GM23338 (cell line): ENCODE measurements around the gene TERC. TPM values are rescaled to one million over a fixed set of nuclear protein-coding genes. Genes with fewer than 3 reads are reported as not detected.

ENCODE experiments used
- ATAC-seq: fragments of 200-7000 bp; cut with Tn5 transposase; 3 replicates; pipeline ENCODE4 v1.9.1; 2020
- DNase-seq: peaks from one replicate; pipeline ENCODE4 v3.0.0-alpha.2; 2015; ENCODE audit warnings: low spot score
- H2AFZ ChIP-seq: fragments of 200-600 bp; sonication (generic); 2 replicates; pipeline ENCODE4 v1.8.0; 2016; ENCODE audit warnings: antibody characterized with exemption, mild to moderate bottlenecking, moderate library complexity
- H3F3A ChIP-seq: fragments of 200-600 bp; sonication (generic); replicated peaks from 2 replicates; pipeline ENCODE4 v1.8.0; 2017; ENCODE audit warnings: antibody characterized with exemption, mixed run types, low read depth
- H3K27ac ChIP-seq: fragments of 200-600 bp; sonication (generic); 2 replicates; pipeline ENCODE4 v1.6.1; 2016; ENCODE audit warnings: low read depth
- H3K27me3 ChIP-seq: fragments of 200-600 bp; sonication (generic); 2 replicates; pipeline ENCODE4 v1.8.0; 2016; ENCODE audit warnings: mild to moderate bottlenecking, mixed run types, moderate library complexity; ENCODE audit not compliant: insufficient read depth
- H3K36me3 ChIP-seq: fragments of 200-600 bp; sonication (generic); 2 replicates; pipeline ENCODE4 v1.8.0; 2016; ENCODE audit warnings: mild to moderate bottlenecking; ENCODE audit not compliant: insufficient read depth
- H3K4me1 ChIP-seq: fragments of 200-600 bp; sonication (generic); 2 replicates; pipeline ENCODE4 v1.8.0; 2016; ENCODE audit warnings: mild to moderate bottlenecking, moderate library complexity; ENCODE audit not compliant: insufficient read depth
- H3K4me2 ChIP-seq: fragments of 200-600 bp; sonication (generic); 2 replicates; pipeline ENCODE4 v1.7.1; 2017; ENCODE audit warnings: mixed run types
- H3K4me3 ChIP-seq: fragments of 200-600 bp; sonication (generic); 2 replicates; pipeline ENCODE4 v1.6.1; 2016; ENCODE audit warnings: mixed run types
- H3K79me2 ChIP-seq: fragments of 200-600 bp; sonication (generic); replicated peaks from 2 replicates; pipeline ENCODE4 v1.8.0; 2017; ENCODE audit warnings: mild to moderate bottlenecking; ENCODE audit not compliant: insufficient read depth
- H3K9me2 ChIP-seq: fragments of 200-600 bp; sonication (generic); 2 replicates; pipeline ENCODE4 v1.8.0; 2017; ENCODE audit not compliant: insufficient read depth
- H4K20me1 ChIP-seq: fragments of 200-600 bp; sonication (generic); replicated peaks from 2 replicates; pipeline ENCODE4 v1.8.0; 2017; ENCODE audit warnings: mild to moderate bottlenecking; ENCODE audit not compliant: insufficient read depth
- H3K27ac Mint-ChIP-seq: 2 replicates; pipeline ENCODE4 v1.8.0; 2020; ENCODE audit warnings: inconsistent platforms, mild to moderate bottlenecking, moderate library complexity, mixed read lengths
- H3K27me3 Mint-ChIP-seq: 3 replicates; pipeline ENCODE4 v1.8.0; 2022; ENCODE audit warnings: low read depth, mild to moderate bottlenecking, moderate library complexity, mixed read lengths, inconsistent platforms; ENCODE audit not compliant: insufficient read depth, poor library complexity
- H3K36me3 Mint-ChIP-seq: 3 replicates; pipeline ENCODE4 v1.8.0; 2021; ENCODE audit warnings: low read depth, mild to moderate bottlenecking, inconsistent platforms, moderate library complexity, mixed read lengths
- H3K4me1 Mint-ChIP-seq: 3 replicates; pipeline ENCODE4 v1.8.0; 2020; ENCODE audit warnings: mild to moderate bottlenecking, inconsistent platforms, mixed read lengths
- H3K4me3 Mint-ChIP-seq: 3 replicates; pipeline ENCODE4 v1.8.0; 2021; ENCODE audit warnings: moderate library complexity, mild to moderate bottlenecking, inconsistent platforms, mixed read lengths
- H3K9me3 Mint-ChIP-seq: 3 replicates; pipeline ENCODE4 v1.8.0; 2020; ENCODE audit warnings: moderate library complexity, mild to moderate bottlenecking, inconsistent platforms, mixed read lengths
- CREB1 ChIP-seq: fragments of 250-450 bp; sonication (Bioruptor Pico); IDR thresholded peaks from 2 replicates; pipeline ENCODE4 v1.5.0; 2020; ENCODE audit warnings: low read depth, mild to moderate bottlenecking, moderate library complexity
- JUNB ChIP-seq: IDR thresholded peaks from one replicate; pipeline ENCODE4 v1.6.1; 2016; ENCODE audit warnings: antibody characterized with exemption; ENCODE audit not compliant: unreplicated experiment
- NANOG ChIP-seq: IDR thresholded peaks from 2 replicates; pipeline ENCODE4 v1.6.1; 2016; ENCODE audit warnings: antibody characterized with exemption, borderline replicate concordance
- POLR2AphosphoS5 ChIP-seq: IDR thresholded peaks from 2 replicates; pipeline ENCODE4 v1.6.1; 2016; ENCODE audit warnings: antibody characterized with exemption, low read depth
- STAT1 ChIP-seq: IDR thresholded peaks from one replicate; pipeline ENCODE4 v1.6.1; 2016; ENCODE audit warnings: antibody characterized with exemption; ENCODE audit not compliant: unreplicated experiment
- ZNF114 ChIP-seq: fragments of 250-450 bp; sonication (Bioruptor Pico); IDR thresholded peaks from 2 replicates; pipeline ENCODE4 v1.5.0; 2020; ENCODE audit warnings: mild to moderate bottlenecking, moderate library complexity
- ZNF331 ChIP-seq: fragments of 250-450 bp; sonication (Bioruptor Pico); IDR thresholded peaks from 2 replicates; pipeline ENCODE4 v1.5.0; 2020; ENCODE audit warnings: low read depth, mild to moderate bottlenecking, moderate library complexity
- long read RNA-seq: library from polyadenylated mRNA; unstranded; transcript quantifications from one replicate; pipeline ENCODE4 v2.0.0, GENCODE V29; 2020; ENCODE audit not compliant: unreplicated experiment
- polyA plus RNA-seq: library from polyadenylated mRNA; unstranded; fragments of >200 nt; fragmentation: Nextera tagmentation; extraction: Ambion mirVana; gene quantifications from 2 replicates; pipeline ENCODE4 v1.2.1, GENCODE V29; 2016
- total RNA-seq: library from RNA; depleted of rRNA; stranded (reverse); fragments of >200 nt; shearing (Covaris generic); gene quantifications from 2 replicates; pipeline ENCODE4 v1.2.3, GENCODE V29; 2014; rRNA removed
- TF ChIP-seq, protein P1 (sequence below): IDR thresholded peaks from one replicate; pipeline ENCODE4 v1.6.1; 2018; ENCODE audit warnings: antibody characterized with exemption; ENCODE audit not compliant: unreplicated experiment
- TF ChIP-seq, protein P2 (sequence below), 2 experiments: fragments of 200-600 bp in 1 of 2; sonication (generic) in 1 of 2; conservative IDR thresholded peaks; 2 replicates each; pipeline versions ENCODE4 v1.5.1 to v1.6.1; 2016 to 2017; ENCODE audit warnings: antibody characterized with exemption in 2 of 2, low read depth in 2 of 2, mild to moderate bottlenecking in 2 of 2, moderate library complexity in 1 of 2
- TF ChIP-seq, protein P3 (sequence below): IDR thresholded peaks from 2 replicates; pipeline ENCODE4 v1.6.1; 2016; ENCODE audit warnings: antibody characterized with exemption

The TERC gene
- 206 and 432 TPM in 2 replicates for total RNA-seq
- 1.7 and 2.4 TPM in 2 replicates for polyA plus RNA-seq
- long read RNA-seq = 0 reads

DNA sequence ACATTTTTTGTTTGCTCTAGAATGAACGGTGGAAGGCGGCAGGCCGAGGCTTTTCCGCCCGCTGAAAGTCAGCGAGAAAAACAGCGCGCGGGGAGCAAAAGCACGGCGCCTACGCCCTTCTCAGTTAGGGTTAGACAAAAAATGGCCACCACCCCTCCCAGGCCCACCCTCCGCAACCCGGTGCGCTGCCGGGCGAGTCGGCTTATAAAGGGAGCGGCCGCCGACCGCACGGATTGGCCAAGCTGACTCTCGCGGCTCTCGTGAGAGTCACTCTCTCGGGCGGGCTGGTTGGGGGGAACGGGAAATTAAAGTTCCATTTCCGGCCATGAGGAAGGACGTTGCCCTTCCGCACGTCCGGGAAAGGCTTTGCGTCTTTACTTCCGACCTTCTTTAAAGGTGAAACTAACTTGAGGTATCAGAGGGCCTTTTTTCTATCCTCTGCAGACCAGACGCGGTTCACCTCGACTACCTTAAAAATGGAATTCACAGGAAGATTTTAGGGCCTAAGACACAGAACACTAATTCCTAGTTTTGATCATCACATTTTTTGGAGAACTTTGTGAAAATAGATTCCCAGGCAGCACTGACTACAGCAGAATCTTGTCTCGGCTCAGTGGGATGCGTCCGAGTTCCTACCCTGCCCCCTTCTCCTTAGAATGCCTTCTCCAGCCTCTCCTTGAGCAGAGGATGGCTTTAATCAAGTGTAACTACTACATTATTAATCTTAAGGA, at the start of gene TERC:
TSS of gene TERC (minus strand) at position 179 of the 731 bp plus-strand sequence.
- peak within 1 kb of the TSS; percentile 90 for H3K4me3 Mint-ChIP-seq
- H3K9me3 Mint-ChIP-seq = peaks cover 19% of the 10 kb centered on the region; the same call in 2 of the 3 replicates
- H3K36me3 Mint-ChIP-seq = peaks cover 12% of the 10 kb centered on the region
- Histone ChIP-seq H3K27me3 (no peaks in the 10 kb centered on the region), H3F3A (peaks cover 5% of the 10 kb centered on the region; the same call in 1 of the 2 replicates), H3K9me2 (no peaks in the 10 kb centered on the region), H3K27ac (peak within 1 kb of the TSS; percentile 83), H3K4me3 (peak within 1 kb of the TSS; percentile 76), H3K36me3 (no peaks in the 10 kb centered on the region), H3K4me2 (peak within 1 kb of the TSS; percentile 82), H2AFZ (peak within 1 kb of the TSS; percentile 76; the same call in 1 of the 2 replicates), H4K20me1 (no peaks in the 10 kb centered on the region), H3K79me2 (no peaks in the 10 kb centered on the region), H3K4me1 (peaks cover 3% of the 10 kb centered on the region; the same call in 1 of the 2 replicates)
- H3K27me3 Mint-ChIP-seq = peaks cover 13% of the 10 kb centered on the region
- no peak for TF ChIP-seq ZNF331
- peak; percentile 94 for TF ChIP-seq POLR2AphosphoS5
- TF ChIP-seq CREB1 (CRISPR knock-in tag) = peak; percentile 45
- TF ChIP-seq, protein P1, sequence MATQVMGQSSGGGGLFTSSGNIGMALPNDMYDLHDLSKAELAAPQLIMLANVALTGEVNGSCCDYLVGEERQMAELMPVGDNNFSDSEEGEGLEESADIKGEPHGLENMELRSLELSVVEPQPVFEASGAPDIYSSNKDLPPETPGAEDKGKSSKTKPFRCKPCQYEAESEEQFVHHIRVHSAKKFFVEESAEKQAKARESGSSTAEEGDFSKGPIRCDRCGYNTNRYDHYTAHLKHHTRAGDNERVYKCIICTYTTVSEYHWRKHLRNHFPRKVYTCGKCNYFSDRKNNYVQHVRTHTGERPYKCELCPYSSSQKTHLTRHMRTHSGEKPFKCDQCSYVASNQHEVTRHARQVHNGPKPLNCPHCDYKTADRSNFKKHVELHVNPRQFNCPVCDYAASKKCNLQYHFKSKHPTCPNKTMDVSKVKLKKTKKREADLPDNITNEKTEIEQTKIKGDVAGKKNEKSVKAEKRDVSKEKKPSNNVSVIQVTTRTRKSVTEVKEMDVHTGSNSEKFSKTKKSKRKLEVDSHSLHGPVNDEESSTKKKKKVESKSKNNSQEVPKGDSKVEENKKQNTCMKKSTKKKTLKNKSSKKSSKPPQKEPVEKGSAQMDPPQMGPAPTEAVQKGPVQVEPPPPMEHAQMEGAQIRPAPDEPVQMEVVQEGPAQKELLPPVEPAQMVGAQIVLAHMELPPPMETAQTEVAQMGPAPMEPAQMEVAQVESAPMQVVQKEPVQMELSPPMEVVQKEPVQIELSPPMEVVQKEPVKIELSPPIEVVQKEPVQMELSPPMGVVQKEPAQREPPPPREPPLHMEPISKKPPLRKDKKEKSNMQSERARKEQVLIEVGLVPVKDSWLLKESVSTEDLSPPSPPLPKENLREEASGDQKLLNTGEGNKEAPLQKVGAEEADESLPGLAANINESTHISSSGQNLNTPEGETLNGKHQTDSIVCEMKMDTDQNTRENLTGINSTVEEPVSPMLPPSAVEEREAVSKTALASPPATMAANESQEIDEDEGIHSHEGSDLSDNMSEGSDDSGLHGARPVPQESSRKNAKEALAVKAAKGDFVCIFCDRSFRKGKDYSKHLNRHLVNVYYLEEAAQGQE = peak; percentile 0
- peak; percentile 96 for DNase-seq
- H3K4me1 Mint-ChIP-seq = peaks cover 9% of the 10 kb centered on the region
- H3K27ac Mint-ChIP-seq = peak within 1 kb of the TSS; percentile 92
- ATAC-seq = peak; percentile 87

- Mint-ChIP-seq H3K36me3 (no peaks in the 10 kb centered on the region), H3K27ac (no peak overlapping the region), H3K4me1 (peaks cover 25% of the 10 kb centered on the region), H3K9me3 (peaks cover 13% of the 10 kb centered on the region; the same call in 2 of the 3 replicates), H3K27me3 (peaks cover 18% of the 10 kb centered on the region), H3K4me3 (peak overlapping the region; percentile 78)
- Histone ChIP-seq H3K27me3 (peaks cover 12% of the 10 kb centered on the region; the same call in 1 of the 2 replicates), H3K4me3 (peak overlapping the region; percentile 81), H4K20me1 (no peaks in the 10 kb centered on the region), H3K4me2 (peak overlapping the region; percentile 96), H2AFZ (peak overlapping the region; percentile 98), H3K36me3 (no peaks in the 10 kb centered on the region), H3K4me1 (peaks cover 20% of the 10 kb centered on the region), H3K79me2 (no peaks in the 10 kb centered on the region), H3F3A (no peaks in the 10 kb centered on the region), H3K27ac (no peak overlapping the region), H3K9me2 (no peaks in the 10 kb centered on the region)
- DNase-seq (peak; percentile 92), ATAC-seq (peak; percentile 70)
- TF ChIP-seq, protein P2, sequence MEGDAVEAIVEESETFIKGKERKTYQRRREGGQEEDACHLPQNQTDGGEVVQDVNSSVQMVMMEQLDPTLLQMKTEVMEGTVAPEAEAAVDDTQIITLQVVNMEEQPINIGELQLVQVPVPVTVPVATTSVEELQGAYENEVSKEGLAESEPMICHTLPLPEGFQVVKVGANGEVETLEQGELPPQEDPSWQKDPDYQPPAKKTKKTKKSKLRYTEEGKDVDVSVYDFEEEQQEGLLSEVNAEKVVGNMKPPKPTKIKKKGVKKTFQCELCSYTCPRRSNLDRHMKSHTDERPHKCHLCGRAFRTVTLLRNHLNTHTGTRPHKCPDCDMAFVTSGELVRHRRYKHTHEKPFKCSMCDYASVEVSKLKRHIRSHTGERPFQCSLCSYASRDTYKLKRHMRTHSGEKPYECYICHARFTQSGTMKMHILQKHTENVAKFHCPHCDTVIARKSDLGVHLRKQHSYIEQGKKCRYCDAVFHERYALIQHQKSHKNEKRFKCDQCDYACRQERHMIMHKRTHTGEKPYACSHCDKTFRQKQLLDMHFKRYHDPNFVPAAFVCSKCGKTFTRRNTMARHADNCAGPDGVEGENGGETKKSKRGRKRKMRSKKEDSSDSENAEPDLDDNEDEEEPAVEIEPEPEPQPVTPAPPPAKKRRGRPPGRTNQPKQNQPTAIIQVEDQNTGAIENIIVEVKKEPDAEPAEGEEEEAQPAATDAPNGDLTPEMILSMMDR (conservative IDR thresholded peaks at IDR 0.05; ENCODE audit: low read depth in 2 of 2) = peak; percentile 74 to 83
- no peak for TF ChIP-seq JUNB
- TF ChIP-seq ZNF114 (CRISPR knock-in tag) = no peak
- TF ChIP-seq, protein P3, sequence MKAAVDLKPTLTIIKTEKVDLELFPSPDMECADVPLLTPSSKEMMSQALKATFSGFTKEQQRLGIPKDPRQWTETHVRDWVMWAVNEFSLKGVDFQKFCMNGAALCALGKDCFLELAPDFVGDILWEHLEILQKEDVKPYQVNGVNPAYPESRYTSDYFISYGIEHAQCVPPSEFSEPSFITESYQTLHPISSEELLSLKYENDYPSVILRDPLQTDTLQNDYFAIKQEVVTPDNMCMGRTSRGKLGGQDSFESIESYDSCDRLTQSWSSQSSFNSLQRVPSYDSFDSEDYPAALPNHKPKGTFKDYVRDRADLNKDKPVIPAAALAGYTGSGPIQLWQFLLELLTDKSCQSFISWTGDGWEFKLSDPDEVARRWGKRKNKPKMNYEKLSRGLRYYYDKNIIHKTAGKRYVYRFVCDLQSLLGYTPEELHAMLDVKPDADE = no peak
- no peak for TF ChIP-seq NANOG
- peak; percentile 28; the same call in 1 of the 2 replicates for TF ChIP-seq POLR2AphosphoS5
- TF ChIP-seq CREB1 (CRISPR knock-in tag) = 0 out of 2 replicates have a peak, but pooled peaks have one; percentile 23
- TF ChIP-seq STAT1 = no peak
These were observed 49.1 kb upstream of the TERC start for GRCh38 chr3:169813757-169814517.
